Mammary epithelial cell (primary cell): Measurements from ENCODE around the gene PLEKHF1.

Source experiments
- CTCF ChIP-seq, 2 donors: IDR thresholded peaks in 1 of 2; conservative IDR thresholded peaks in 1 of 2; 2 replicates each; pipeline ENCODE4 v1.5.1; 2011 to 2012; ENCODE audit warnings: inconsistent platforms in 2 of 2, low read length in 2 of 2, mild to moderate bottlenecking in 2 of 2, control low read depth in 1 of 2, low read depth in 1 of 2; ENCODE audit not compliant: insufficient read depth in 1 of 2; ENCODE audit errors: extremely low read depth in 1 of 2
- EZH2 ChIP-seq: IDR thresholded peaks from 2 replicates; pipeline ENCODE4 v1.6.1; 2012; ENCODE audit warnings: low read length, inconsistent platforms, borderline replicate concordance

GRCh38 chr19:29679598-29680210 is 14.4 kb downstream of the PLEKHF1 start:
- TF ChIP-seq CTCF (conservative IDR thresholded peaks at IDR 0.05 in 1 of 2, IDR thresholded peaks at IDR 0.05 in 1 of 2; ENCODE audit: extremely low read depth in 1 of 2, insufficient read depth in 1 of 2, low read depth in 1 of 2, low read length in 2 of 2) (no peak), EZH2 (no peak)
